Transverse colon (tissue), 4 donors: ENCODE results near the gene TMEM9.

ENCODE experiments used
- POLR2A ChIP-seq: fragments of 450-650 bp; IDR thresholded peaks from one replicate; pipeline ENCODE4 v1.6.1; 2016; ENCODE audit warnings: antibody characterized with exemption, mild to moderate bottlenecking, moderate library complexity
- POLR2AphosphoS5 ChIP-seq, 3 donors: sonication (generic); formaldehyde crosslinking; IDR thresholded peaks; one replicate each; pipeline ENCODE4 v1.6.1; 2016; ENCODE audit warnings: antibody characterized with exemption in 3 of 3
- TF ChIP-seq, protein P1 (sequence below), 5 experiments: fragments of 200-600 bp in 3 of 5; fragments of 450-650 bp in 2 of 5; sonication (generic) in 3 of 5; IDR thresholded peaks; 1 replicate in 2 of 5; 2 replicates in 3 of 5; pipeline ENCODE4 v1.5.1; 2016 to 2017; ENCODE audit warnings: antibody characterized with exemption in 5 of 5, inconsistent platforms in 3 of 5, mild to moderate bottlenecking in 2 of 5, moderate library complexity in 1 of 5

DNA sequence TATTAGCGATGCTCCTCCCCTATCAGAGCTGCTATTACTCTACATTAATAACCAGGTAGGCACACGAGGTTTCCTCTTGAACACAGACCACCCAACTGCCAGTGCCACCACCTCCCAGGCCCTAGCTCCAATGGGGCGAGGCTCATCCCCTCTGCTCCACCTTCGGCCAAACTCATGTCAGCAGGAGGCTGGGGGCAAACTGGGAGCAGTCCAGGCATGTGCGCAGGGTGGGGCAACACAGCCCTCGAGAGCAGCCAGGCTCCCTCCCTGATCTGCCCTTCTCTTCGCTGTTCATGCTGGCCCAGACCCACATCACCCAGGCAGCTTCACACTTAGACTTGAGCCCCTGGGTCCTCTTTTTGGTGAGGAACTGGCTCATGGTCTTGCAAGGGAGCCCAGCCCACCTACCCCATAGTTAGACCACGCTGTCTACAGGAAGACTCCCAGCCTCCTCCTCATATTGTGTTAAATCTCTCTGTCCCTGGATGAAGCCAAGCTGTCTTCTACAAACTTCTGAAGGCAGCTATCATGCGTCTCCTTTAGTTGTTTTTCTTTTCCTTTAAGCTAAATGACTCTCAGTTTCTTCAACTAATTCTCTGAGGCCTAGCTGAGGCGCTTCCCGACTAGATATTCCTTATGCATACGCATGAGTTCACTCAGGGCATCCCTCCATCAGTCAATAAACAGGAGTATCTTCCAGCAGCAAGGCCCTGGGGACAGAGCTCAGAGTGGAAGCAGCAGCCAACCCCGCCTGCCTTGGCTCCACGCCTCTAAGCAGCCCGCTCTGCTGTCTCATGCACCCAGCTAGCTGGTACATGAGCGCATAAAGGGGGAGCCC, 12.0 kb downstream of the TMEM9 start:
- TF ChIP-seq POLR2A, result no peak
- TF ChIP-seq, protein P1, sequence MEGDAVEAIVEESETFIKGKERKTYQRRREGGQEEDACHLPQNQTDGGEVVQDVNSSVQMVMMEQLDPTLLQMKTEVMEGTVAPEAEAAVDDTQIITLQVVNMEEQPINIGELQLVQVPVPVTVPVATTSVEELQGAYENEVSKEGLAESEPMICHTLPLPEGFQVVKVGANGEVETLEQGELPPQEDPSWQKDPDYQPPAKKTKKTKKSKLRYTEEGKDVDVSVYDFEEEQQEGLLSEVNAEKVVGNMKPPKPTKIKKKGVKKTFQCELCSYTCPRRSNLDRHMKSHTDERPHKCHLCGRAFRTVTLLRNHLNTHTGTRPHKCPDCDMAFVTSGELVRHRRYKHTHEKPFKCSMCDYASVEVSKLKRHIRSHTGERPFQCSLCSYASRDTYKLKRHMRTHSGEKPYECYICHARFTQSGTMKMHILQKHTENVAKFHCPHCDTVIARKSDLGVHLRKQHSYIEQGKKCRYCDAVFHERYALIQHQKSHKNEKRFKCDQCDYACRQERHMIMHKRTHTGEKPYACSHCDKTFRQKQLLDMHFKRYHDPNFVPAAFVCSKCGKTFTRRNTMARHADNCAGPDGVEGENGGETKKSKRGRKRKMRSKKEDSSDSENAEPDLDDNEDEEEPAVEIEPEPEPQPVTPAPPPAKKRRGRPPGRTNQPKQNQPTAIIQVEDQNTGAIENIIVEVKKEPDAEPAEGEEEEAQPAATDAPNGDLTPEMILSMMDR (IDR thresholded peaks at IDR 0.05), result no peak
- no peak for TF ChIP-seq POLR2AphosphoS5 (IDR thresholded peaks at IDR 0.05)
